Activated T-helper 1 cell treated with anti-CD3 and anti-CD28 coated beads, Interleukin-12 subunit alpha, Interleukin-12 subunit beta, Interleukin-2, Interleukin-4 antibody, amounts not matched to agents 30 ng/mL and 10 ng/mL and 1 ng/mL, durations not matched to agents 14 hours and 24 hours and 36 hours (primary cell): ENCODE measurements around the gene USHBP1. TPM values are rescaled to one million over a fixed set of nuclear protein-coding genes. Genes with fewer than 3 reads are reported as not detected.

Source experiments
- DNase-seq: peaks from one replicate; pipeline ENCODE4 v3.0.0; 2021; ENCODE audit warnings: low spot score
- H3K27ac Mint-ChIP-seq: one replicate; pipeline ENCODE4 v1.8.0; 2021; ENCODE audit warnings: mild to moderate bottlenecking, mixed read lengths
- H3K27me3 Mint-ChIP-seq: one replicate; pipeline ENCODE4 v1.8.0; 2022; ENCODE audit warnings: mild to moderate bottlenecking, moderate library complexity, mixed read lengths; ENCODE audit not compliant: insufficient read depth
- H3K36me3 Mint-ChIP-seq: one replicate; pipeline ENCODE4 v1.8.0; 2021; ENCODE audit warnings: low read depth, mixed read lengths
- H3K4me1 Mint-ChIP-seq: one replicate; pipeline ENCODE4 v1.8.0; 2021; ENCODE audit warnings: low read depth, mixed read lengths
- H3K4me3 Mint-ChIP-seq: one replicate; pipeline ENCODE4 v1.8.0; 2021; ENCODE audit warnings: mild to moderate bottlenecking, moderate library complexity, mixed read lengths
- H3K9me3 Mint-ChIP-seq: one replicate; pipeline ENCODE4 v1.8.0; 2021; ENCODE audit warnings: mixed read lengths
- intact Hi-C: fragments of 100-400 bp; cut with micrococcal nuclease; formaldehyde crosslinking; loops from one replicate; pipeline ENCODE4 v1.15.1; 2024
- total RNA-seq: library from RNA; stranded (reverse); gene quantifications from 2 replicates; pipeline ENCODE4 v1.2.3, GENCODE V29; 2022

The USHBP1 gene
- total RNA-seq, result 0.10 and 0.26 TPM in 2 replicates

- DNase-seq, result no peak
- intact Hi-C loops, result no loop called here
- no peaks in the 10 kb centered on the region for H3K9me3 Mint-ChIP-seq
- no peak within 1 kb of the TSS for H3K4me3 Mint-ChIP-seq
- H3K36me3 Mint-ChIP-seq, result no peaks in the 10 kb centered on the region
- H3K27ac Mint-ChIP-seq, result no peak within 1 kb of the TSS
- no peaks in the 10 kb centered on the region for H3K27me3 Mint-ChIP-seq
- H3K4me1 Mint-ChIP-seq, result peaks cover 23% of the 10 kb centered on the region
Observed at GRCh38 chr19:17264641-17264979, at the start of gene USHBP1. USHBP1 (minus strand) TSS chr19:17264745; CDS start chr19:17264299, 446 bp downstream.

GRCh38 chr19:17314007-17314593 is 49.6 kb upstream of the USHBP1 start:
- intact Hi-C loops, result no loop called here
- Mint-ChIP-seq H3K27ac (no peak overlapping the region), H3K4me1 (peaks cover 24% of the 10 kb centered on the region), H3K4me3 (no peak overlapping the region), H3K27me3 (no peaks in the 10 kb centered on the region), H3K36me3 (peaks cover 17% of the 10 kb centered on the region), H3K9me3 (no peaks in the 10 kb centered on the region)
- no peak for DNase-seq

GRCh38 chr19:17312189-17313113 is 47.9 kb upstream of the USHBP1 start:
- Mint-ChIP-seq H3K27me3 (no peaks in the 10 kb centered on the region), H3K4me3 (peak overlapping the region; percentile 69), H3K27ac (no peak overlapping the region), H3K9me3 (no peaks in the 10 kb centered on the region), H3K36me3 (peaks cover 21% of the 10 kb centered on the region), H3K4me1 (peaks cover 32% of the 10 kb centered on the region)
- intact Hi-C loops, result no loop called here
- no peak for DNase-seq

- no peak for DNase-seq
- no peaks in the 10 kb centered on the region for H3K27me3 Mint-ChIP-seq
- no peak overlapping the region for H3K27ac Mint-ChIP-seq
- intact Hi-C loops, result no loop called here
- peaks cover 21% of the 10 kb centered on the region for H3K36me3 Mint-ChIP-seq
- H3K4me1 Mint-ChIP-seq, result peaks cover 32% of the 10 kb centered on the region
- peak overlapping the region; percentile 69 for H3K4me3 Mint-ChIP-seq
- H3K9me3 Mint-ChIP-seq, result no peaks in the 10 kb centered on the region
Observed at GRCh38 chr19:17311455-17312188, 47.1 kb upstream of the USHBP1 start.

GRCh38 chr19:17309965-17310461 is 45.5 kb upstream of the USHBP1 start:
- H3K36me3 Mint-ChIP-seq, result peaks cover 12% of the 10 kb centered on the region
- H3K27ac Mint-ChIP-seq, result peak overlapping the region; percentile 90
- intact Hi-C loops, result loop anchor here (1.0 to 10.0 kb wide), 7 partner anchors 27 to 814 kb away; partner anchors contain the start of genes BABAM1, C19orf44, CALR3 and COLGALT1
- DNase-seq, result no peak
- no peaks in the 10 kb centered on the region for H3K9me3 Mint-ChIP-seq
- H3K4me1 Mint-ChIP-seq, result peaks cover 33% of the 10 kb centered on the region
- peak overlapping the region; percentile 95 for H3K4me3 Mint-ChIP-seq
- H3K27me3 Mint-ChIP-seq, result no peaks in the 10 kb centered on the region

GRCh38 chr19:17309198-17309964 is 44.8 kb upstream of the USHBP1 start, which contains the start of gene DDA1:
DDA1 (plus strand) TSS chr19:17309563; CDS start chr19:17309655, 92 bp downstream.
- Mint-ChIP-seq H3K36me3 (peaks cover 11% of the 10 kb centered on the region), H3K27ac (peak within 1 kb of the TSS; percentile 90), H3K4me1 (peaks cover 39% of the 10 kb centered on the region), H3K9me3 (no peaks in the 10 kb centered on the region), H3K4me3 (peak within 1 kb of the TSS; percentile 95), H3K27me3 (no peaks in the 10 kb centered on the region)
- intact Hi-C loops, result loop anchor here (1.0 to 10.0 kb wide), 7 partner anchors 28 to 813 kb away; partner anchors contain the start of genes BABAM1, C19orf44, CALR3 and COLGALT1
- DNase-seq, result peak; percentile 99

GRCh38 chr19:17307876-17308377 is 43.4 kb upstream of the USHBP1 start:
- no peaks in the 10 kb centered on the region for H3K27me3 Mint-ChIP-seq
- peak overlapping the region; percentile 90 for H3K4me3 Mint-ChIP-seq
- peaks cover 7% of the 10 kb centered on the region for H3K36me3 Mint-ChIP-seq
- no peaks in the 10 kb centered on the region for H3K9me3 Mint-ChIP-seq
- DNase-seq, result no peak
- H3K27ac Mint-ChIP-seq, result peak overlapping the region; percentile 10
- intact Hi-C loops, result loop anchor here (5.0 to 10.0 kb wide), 2 partner anchors 204 to 247 kb away; partner anchors contain the start of genes COLGALT1 and PGLS
- peaks cover 45% of the 10 kb centered on the region for H3K4me1 Mint-ChIP-seq

- intact Hi-C loops, result loop anchor here (5.0 to 10.0 kb wide), 2 partner anchors 206 to 249 kb away; partner anchors contain the start of genes COLGALT1 and PGLS
- Mint-ChIP-seq H3K36me3 (peaks cover 4% of the 10 kb centered on the region), H3K27me3 (no peaks in the 10 kb centered on the region), H3K4me3 (peak overlapping the region; percentile 90), H3K27ac (peak overlapping the region; percentile 91), H3K4me1 (peaks cover 47% of the 10 kb centered on the region), H3K9me3 (no peaks in the 10 kb centered on the region)
- no peak for DNase-seq
Observed at GRCh38 chr19:17306285-17306714, 41.8 kb upstream of the USHBP1 start.

- Mint-ChIP-seq H3K4me1 (peaks cover 45% of the 10 kb centered on the region), H3K36me3 (peaks cover 4% of the 10 kb centered on the region), H3K9me3 (no peaks in the 10 kb centered on the region), H3K4me3 (peak within 1 kb of the TSS; percentile 90), H3K27me3 (no peaks in the 10 kb centered on the region), H3K27ac (peak within 1 kb of the TSS; percentile 91)
- DNase-seq, result peak; percentile 94
- intact Hi-C loops, result loop anchor here (1.0 to 10.0 kb wide), 6 partner anchors 13 to 249 kb away; partner anchors contain the start of genes BABAM1, COLGALT1, GTPBP3 and PGLS
Observed at GRCh38 chr19:17305517-17306284, 41.2 kb upstream of the USHBP1 start, which contains the start of gene MRPL34. MRPL34 (plus strand) TSS chr19:17305872; CDS start chr19:17305893, 21 bp downstream.

- no peak for DNase-seq
- H3K4me3 Mint-ChIP-seq, result peak overlapping the region; percentile 90
- peaks cover 4% of the 10 kb centered on the region for H3K36me3 Mint-ChIP-seq
- H3K4me1 Mint-ChIP-seq, result peaks cover 40% of the 10 kb centered on the region
- H3K9me3 Mint-ChIP-seq, result no peaks in the 10 kb centered on the region
- no peaks in the 10 kb centered on the region for H3K27me3 Mint-ChIP-seq
- peak overlapping the region; percentile 91 for H3K27ac Mint-ChIP-seq
- intact Hi-C loops, result loop anchor here (1.0 to 10.0 kb wide), 6 partner anchors 13 to 250 kb away; partner anchors contain the start of genes BABAM1, COLGALT1, GTPBP3 and PGLS
Observed at GRCh38 chr19:17305216-17305516, 40.6 kb upstream of the USHBP1 start.
